Hematopoietic multipotent progenitor cell treated with erythropoietin and hydrocortisone succinate and interleukin-3 and kit ligand, for 15 days (in vitro differentiated cells): ENCODE measurements around the gene OR52E5.

Experiments used
- DNase-seq: peaks from one replicate; pipeline ENCODE4 v3.0.0-alpha.2; 2015; ENCODE audit warnings: low spot score

The OR52E5 gene

DNA sequence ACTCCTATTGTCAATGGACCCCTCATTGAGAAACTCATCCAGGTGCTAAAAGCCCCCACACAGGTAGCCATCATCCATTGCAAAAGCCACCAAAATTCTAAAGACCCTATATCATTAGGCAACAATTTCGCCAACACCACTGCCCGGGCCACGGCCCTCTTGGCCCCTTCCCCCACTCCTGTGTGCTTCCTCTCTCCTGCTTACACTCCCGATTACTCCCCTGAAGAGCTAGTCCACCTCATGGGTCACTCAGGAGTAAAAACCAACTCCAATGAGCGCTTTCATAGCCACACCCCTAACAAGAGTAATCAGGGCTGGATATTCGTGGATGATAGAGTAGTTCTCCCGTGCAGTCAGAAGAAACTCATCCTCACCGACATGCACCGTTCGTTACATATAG, 40.1 kb downstream of the OR52E5 start:
- no peak for DNase-seq

GRCh38 chr11:5937868-5938602, 45.0 kb downstream of the OR52E5 start:
- no peak for DNase-seq

GRCh38 chr11:5938603-5938965, 45.6 kb downstream of the OR52E5 start:
- no peak for DNase-seq

GRCh38 chr11:5940748-5941147, 47.7 kb downstream of the OR52E5 start:
- no peak for DNase-seq

GRCh38 chr11:5941951-5942350, 48.9 kb downstream of the OR52E5 start, which contains the start of gene OR56A3:
Gene OR56A3, plus strand, starts transcription at chr11:5942251. Its CDS starts 5,096 bp downstream, at chr11:5947347.
- DNase-seq: no peak
